IMR-90 (cell line): ENCODE data around the gene ZDHHC1. TPM values are rescaled to one million over a fixed set of nuclear protein-coding genes. Genes with fewer than 3 reads are reported as not detected.

Source experiments
- ATAC-seq: fragments of 200-7000 bp; cut with Tn5 transposase; 2 replicates; pipeline ENCODE4 v1.9.1; 2020; ENCODE audit warnings: low read depth, mild to moderate bottlenecking, moderate library complexity
- BruUV-seq: library from RNA; stranded (reverse); fragments of 400-500 nt; replicated peaks from 2 replicates; lab custom pipeline; 2021; lab: Mats Ljungman, UMichigan
- CTCF ChIA-PET: fragments of 300-600 bp; formaldehyde crosslinking; extraction: SDS; loops from one replicate; lab custom pipeline; 2021; ENCODE audit warnings: antibody characterized with exemption; lab: Yijun Ruan, JAX
- POLR2A ChIA-PET: fragments of 300-600 bp; sonication (Branson Sonifier 250); formaldehyde crosslinking; loops from one replicate; lab custom pipeline; 2022; ENCODE audit warnings: antibody characterized with exemption; ENCODE audit not compliant: unreplicated experiment; lab: Charles Lee
- DNase-seq: peaks from one replicate; pipeline ENCODE4 v3.0.0; 2013
- H2AFZ ChIP-seq: replicated peaks from 2 replicates; pipeline ENCODE3; 2013; ENCODE audit warnings: low read length, mild to moderate bottlenecking; ENCODE audit not compliant: poor library complexity
- H2AK5ac ChIP-seq: 2 replicates; pipeline ENCODE4 v1.6.1; 2013; ENCODE audit warnings: low read depth, low read length, inconsistent platforms
- H2AK9ac ChIP-seq: replicated peaks from 2 replicates; pipeline ENCODE3; 2013; ENCODE audit warnings: mild to moderate bottlenecking, low read depth, low read length, moderate library complexity; ENCODE audit not compliant: poor library complexity
- H2BK120ac ChIP-seq: 2 replicates; pipeline ENCODE4 v1.6.1; 2013; ENCODE audit warnings: low read depth, low read length, inconsistent platforms
- H2BK15ac ChIP-seq: 3 replicates; pipeline ENCODE4 v1.6.1; 2013; ENCODE audit warnings: low read depth, low read length, inconsistent platforms
- H2BK20ac ChIP-seq: 2 replicates; pipeline ENCODE4 v1.6.1; 2013; ENCODE audit warnings: low read depth, mild to moderate bottlenecking, inconsistent platforms, low read length, moderate library complexity
- H2BK5ac ChIP-seq: 2 replicates; pipeline ENCODE4 v1.6.1; 2013; ENCODE audit warnings: mild to moderate bottlenecking, low read depth, low read length, inconsistent platforms; ENCODE audit not compliant: poor library complexity, severe bottlenecking
- H3K14ac ChIP-seq: replicated peaks from 2 replicates; pipeline ENCODE4 v1.6.1; 2013; ENCODE audit warnings: low read depth, low read length, inconsistent platforms
- H3K18ac ChIP-seq: 2 replicates; pipeline ENCODE4 v1.6.1; 2013; ENCODE audit warnings: low read depth, low read length, control low read depth
- H3K23ac ChIP-seq: 2 replicates; pipeline ENCODE4 v1.6.1; 2013; ENCODE audit warnings: low read depth, low read length, inconsistent platforms
- H3K27ac ChIP-seq: 2 replicates; pipeline ENCODE4 v1.5.1; 2013; ENCODE audit warnings: mild to moderate bottlenecking, control low read depth, low read length; ENCODE audit not compliant: insufficient read depth
- H3K27me3 ChIP-seq: 2 replicates; pipeline ENCODE4 v1.6.1; 2013; ENCODE audit warnings: low read length; ENCODE audit not compliant: control insufficient read depth, insufficient read depth
- H3K36me3 ChIP-seq: 2 replicates; pipeline ENCODE4 v1.6.1; 2013; ENCODE audit warnings: low read length, mixed read lengths; ENCODE audit not compliant: control insufficient read depth, insufficient read depth
- H3K4ac ChIP-seq: 2 replicates; pipeline ENCODE4 v1.6.1; 2013; ENCODE audit warnings: low read depth, low read length, inconsistent platforms
- H3K4me1 ChIP-seq: 2 replicates; pipeline ENCODE4 v1.6.1; 2013; ENCODE audit warnings: low read length, mixed read lengths; ENCODE audit not compliant: control insufficient read depth, insufficient read depth
- H3K4me2 ChIP-seq: 2 replicates; pipeline ENCODE4 v1.6.1; 2013; ENCODE audit warnings: low read depth, mild to moderate bottlenecking, control low read depth, low read length, moderate library complexity
- H3K4me3 ChIP-seq: 2 replicates; pipeline ENCODE4 v1.5.1; 2013; ENCODE audit warnings: low read depth, mild to moderate bottlenecking, control low read depth, low read length, moderate library complexity; ENCODE audit not compliant: insufficient read depth
- H3K56ac ChIP-seq: 2 replicates; pipeline ENCODE4 v1.6.1; 2013; ENCODE audit warnings: low read length, inconsistent platforms; ENCODE audit not compliant: insufficient read depth; ENCODE audit errors: extremely low read depth
- H3K79me1 ChIP-seq, 2 experiments: 2 replicates each; pipeline ENCODE4 v1.6.1; 2013; ENCODE audit warnings: low read length in 2 of 2, inconsistent platforms in 1 of 2, low read depth in 1 of 2
- H3K9ac ChIP-seq: 2 replicates; pipeline ENCODE4 v1.6.1; 2013; ENCODE audit warnings: low read depth, low read length, control low read depth
- H3K9me1 ChIP-seq: 2 replicates; pipeline ENCODE4 v1.6.1; 2013; ENCODE audit warnings: low read length, inconsistent platforms; ENCODE audit not compliant: insufficient read depth
- H3K9me3 ChIP-seq: 2 replicates; pipeline ENCODE4 v1.6.1; 2013; ENCODE audit warnings: low read length; ENCODE audit not compliant: control insufficient read depth, insufficient read depth
- H4K20me1 ChIP-seq: 2 replicates; pipeline ENCODE4 v1.6.1; 2013; ENCODE audit warnings: low read length, inconsistent platforms; ENCODE audit not compliant: insufficient read depth
- H4K5ac ChIP-seq: 2 replicates; pipeline ENCODE4 v1.6.1; 2013; ENCODE audit warnings: mild to moderate bottlenecking, low read depth, low read length, control low read depth
- H4K8ac ChIP-seq, 2 experiments: 2 replicates each; pipeline ENCODE4 v1.6.1; 2013; ENCODE audit warnings: low read depth in 2 of 2, low read length in 2 of 2, control low read depth in 1 of 2, inconsistent platforms in 1 of 2
- H4K91ac ChIP-seq: 2 replicates; pipeline ENCODE4 v1.6.1; 2013; ENCODE audit warnings: low read depth, low read length, inconsistent platforms; ENCODE audit not compliant: insufficient read depth
- BHLHE40 ChIP-seq: fragments of 150-350 bp; IDR thresholded peaks from 2 replicates; pipeline ENCODE4 v1.6.1; 2016; ENCODE audit warnings: mild to moderate bottlenecking, low read depth, low read length
- CHD1 ChIP-seq: IDR thresholded peaks from 2 replicates; pipeline ENCODE4 v1.6.1; 2012; ENCODE audit warnings: low read depth, low read length, improper control_type of control experiment
- MAFK ChIP-seq: IDR thresholded peaks from 2 replicates; pipeline ENCODE4 v1.6.1; 2012; ENCODE audit warnings: low read depth, low read length, improper control_type of control experiment
- MAZ ChIP-seq: IDR thresholded peaks from 2 replicates; pipeline ENCODE4 v1.6.1; 2012; ENCODE audit warnings: low read depth, mild to moderate bottlenecking, low read length, improper control_type of control experiment, moderate library complexity, borderline replicate concordance
- POLR2A ChIP-seq: IDR thresholded peaks from 2 replicates; pipeline ENCODE4 v1.6.1; 2012; ENCODE audit warnings: mild to moderate bottlenecking, low read depth, low read length
- WGBS, 2 experiments: methylation state at CpG; one replicate each; pipeline versions ENCODE4 v1.1.5 to v1.1.7; 2013; ENCODE audit warnings: missing lambda C conversion rate in 2 of 2; ENCODE audit not compliant: insufficient read length in 1 of 2; ENCODE audit errors: extremely low coverage in 2 of 2; 5-methylcytosine and 5-hydroxymethylcytosine counted together
- dilution Hi-C: fragments of 300-500 bp; cut with HindIII; formaldehyde crosslinking; loops from one replicate; pipeline ENCODE4 v1.14.3; 2018; ENCODE audit warnings: low sequenced_read_pairs; ENCODE audit not compliant: unreplicated experiment
- in situ Hi-C: fragments of 300-500 bp; cut with MboI; formaldehyde crosslinking; loops from 3 replicates; pipeline ENCODE4 v1.14.3; 2019; ENCODE audit warnings: low sequenced_read_pairs, inconsistent platforms, mixed read lengths
- intact Hi-C: fragments of 100-400 bp; cut with micrococcal nuclease; formaldehyde crosslinking; loops from 2 replicates; pipeline ENCODE4 v1.10.0; 2022
- polyA plus RNA-seq, 3 experiments: library from polyadenylated mRNA; depleted of rRNA; stranded (reverse); fragments of >200 nt; gene quantifications; 2 replicates each; pipeline ENCODE4 v1.2.3, GENCODE V29; 2012; ENCODE audit warnings: low replicate concordance in 1 of 3
- total RNA-seq: library from RNA; depleted of rRNA; stranded (reverse); fragments of >200 nt; gene quantifications from 2 replicates; pipeline ENCODE4 v1.2.3, GENCODE V29; 2012

Gene ZDHHC1
- total and polyA plus RNA-seq, 2 of the 4 experiments (the other 2 are of a cell fraction) = 2.0 to 5.9 TPM

GRCh38 chr16:67431775-67432505, 15.7 kb upstream of the ZDHHC1 start:
- Histone ChIP-seq H3K27me3 (peaks cover 29% of the 10 kb centered on the region), H2BK15ac (no peak overlapping the region), H3K9me1 (peaks cover 3% of the 10 kb centered on the region; the same call in 1 of the 2 replicates), H3K18ac (no peak overlapping the region), H3K4me3 (peak overlapping the region; percentile 42; the same call in 1 of the 2 replicates), H4K8ac (no peak overlapping the region), H4K20me1 (peaks cover 12% of the 10 kb centered on the region; the same call in 1 of the 2 replicates), H2BK20ac (no peak overlapping the region), H3K4ac (no peak overlapping the region), H4K5ac (no peak overlapping the region), H2BK120ac (no peak overlapping the region), H2AK5ac (0 out of 2 replicates have a peak overlapping the region, but pooled peaks have one; percentile 35), H2AFZ (peak overlapping the region; percentile 87), H3K56ac (no peak overlapping the region), H3K23ac (peak overlapping the region; percentile 24; the same call in 1 of the 2 replicates), H3K36me3 (peaks cover 8% of the 10 kb centered on the region; the same call in 1 of the 2 replicates), H3K27ac (no peak overlapping the region), H3K14ac (no peak overlapping the region), H3K79me1 (no peaks in the 10 kb centered on the region), H3K4me1 (peaks cover 5% of the 10 kb centered on the region; the same call in 1 of the 2 replicates), H2BK5ac (no peak overlapping the region), H3K9me3 (no peaks in the 10 kb centered on the region), H3K4me2 (peak overlapping the region; percentile 81), H3K9ac (no peak overlapping the region), H2AK9ac (peak overlapping the region; percentile 28), H4K91ac (no peak overlapping the region)
- 45% methylated on average over 2 of the region's 13 CpGs; no CpG with 5 or more reads in 1 of the 2 experiments for WGBS, 2 experiments
- no peak for TF ChIP-seq MAZ
- TF ChIP-seq CHD1 = no peak
- TF ChIP-seq MAFK = no peak
- no peak for TF ChIP-seq BHLHE40
- no peak for TF ChIP-seq POLR2A
- no peak for ATAC-seq
- no peak for DNase-seq
- in situ Hi-C loops = no loop called here
- ChIA-PET CTCF (no interaction called here), POLR2A (interaction anchor here (0.6 kb wide), 1 partner anchor 9 kb away, joined by 3 read pairs; no protein-coding TSS in a partner anchor)
- dilution Hi-C loops = no loop called here
- no TSS peak for BruUV-seq
- intact Hi-C loops = no loop called here
